Measurements from ENCODE around the gene SEZ6.
A peak's percentile ranks its signal among the peaks of the same experiment; 100 is the strongest.

Gene SEZ6

GRCh38 chr17:29036584-29036983 lies 30.8 kb upstream of the SEZ6 start:
- DNase-seq = no peak

- DNase-seq = no peak
Observed at GRCh38 chr17:29034510-29034909, 28.7 kb upstream of the SEZ6 start.

GRCh38 chr17:29032857-29033197 lies 27.0 kb upstream of the SEZ6 start:
- DNase-seq = no peak

GRCh38 chr17:29032013-29032856 lies 26.4 kb upstream of the SEZ6 start:
- DNase-seq = no peak

GRCh38 chr17:29031488-29031887 lies 25.7 kb upstream of the SEZ6 start:
- DNase-seq = no peak

- DNase-seq = no peak
Observed at GRCh38 chr17:29024316-29024952, 18.6 kb upstream of the SEZ6 start.

- DNase-seq = no peak
Observed at GRCh38 chr17:29022074-29022473, 16.2 kb upstream of the SEZ6 start.

GRCh38 chr17:29021226-29021625 lies 15.4 kb upstream of the SEZ6 start:
- DNase-seq = no peak

GRCh38 chr17:29020576-29020975 lies 14.7 kb upstream of the SEZ6 start:
- no peak for DNase-seq

GRCh38 chr17:29019475-29020181 lies 13.8 kb upstream of the SEZ6 start:
- DNase-seq = peak in 1 of 2 donors; percentile 31

GRCh38 chr17:29018788-29019474 lies 13.1 kb upstream of the SEZ6 start:
- DNase-seq = no peak

GRCh38 chr17:29016345-29017210 lies 10.7 kb upstream of the SEZ6 start:
- DNase-seq = no peak

GRCh38 chr17:29014716-29015115 lies 8.9 kb upstream of the SEZ6 start:
- DNase-seq = no peak

- no peak for DNase-seq
Observed at GRCh38 chr17:29012535-29012934, 6.7 kb upstream of the SEZ6 start.

- DNase-seq = no peak
Observed at GRCh38 chr17:29010586-29010985, 4.8 kb upstream of the SEZ6 start.

- DNase-seq = no peak
Observed at GRCh38 chr17:29010129-29010528, 4.3 kb upstream of the SEZ6 start.

- no peak for DNase-seq
Observed at GRCh38 chr17:29008591-29008990, 2.8 kb upstream of the SEZ6 start.

GRCh38 chr17:29007860-29008455 lies 2.1 kb upstream of the SEZ6 start:
- DNase-seq = no peak

GRCh38 chr17:29007456-29007855 lies 1.6 kb upstream of the SEZ6 start:
- DNase-seq = no peak

GRCh38 chr17:29004081-29004692 lies 1.6 kb downstream of the SEZ6 start:
- DNase-seq = no peak

GRCh38 chr17:29003289-29003688 lies 2.5 kb downstream of the SEZ6 start:
- no peak for DNase-seq
